GM21381 (cell line): ENCODE data around the gene CTNNA2.

Experiments used
- ATAC-seq: cut with Tn5 transposase; IDR thresholded peaks from one replicate; pipeline ENCODE4 v1.9.1; 2021; ENCODE audit warnings: mild to moderate bottlenecking, moderate library complexity; ENCODE audit not compliant: unreplicated experiment

CTNNA2 gene

DNA sequence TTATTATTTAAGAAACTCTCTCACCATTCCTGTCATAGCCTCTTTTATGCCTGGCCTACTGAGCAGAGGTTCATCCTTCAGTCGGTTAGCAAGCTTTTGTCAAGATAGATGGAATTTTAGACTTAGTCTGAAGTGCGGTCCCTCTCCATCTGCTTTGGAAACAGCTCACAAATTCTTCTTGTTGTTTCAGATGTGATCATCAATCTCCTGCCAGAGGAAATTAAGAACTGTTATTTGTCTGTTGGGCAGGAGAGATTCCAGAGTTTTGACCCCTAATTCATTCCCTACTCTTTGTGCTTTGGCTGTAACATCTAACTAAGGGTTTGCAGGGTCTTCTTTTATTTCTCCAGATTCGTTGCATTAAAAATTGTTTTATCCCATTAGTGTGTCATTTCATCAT, 735.3 kb downstream of the CTNNA2 start:
- ATAC-seq = no peak

DNA sequence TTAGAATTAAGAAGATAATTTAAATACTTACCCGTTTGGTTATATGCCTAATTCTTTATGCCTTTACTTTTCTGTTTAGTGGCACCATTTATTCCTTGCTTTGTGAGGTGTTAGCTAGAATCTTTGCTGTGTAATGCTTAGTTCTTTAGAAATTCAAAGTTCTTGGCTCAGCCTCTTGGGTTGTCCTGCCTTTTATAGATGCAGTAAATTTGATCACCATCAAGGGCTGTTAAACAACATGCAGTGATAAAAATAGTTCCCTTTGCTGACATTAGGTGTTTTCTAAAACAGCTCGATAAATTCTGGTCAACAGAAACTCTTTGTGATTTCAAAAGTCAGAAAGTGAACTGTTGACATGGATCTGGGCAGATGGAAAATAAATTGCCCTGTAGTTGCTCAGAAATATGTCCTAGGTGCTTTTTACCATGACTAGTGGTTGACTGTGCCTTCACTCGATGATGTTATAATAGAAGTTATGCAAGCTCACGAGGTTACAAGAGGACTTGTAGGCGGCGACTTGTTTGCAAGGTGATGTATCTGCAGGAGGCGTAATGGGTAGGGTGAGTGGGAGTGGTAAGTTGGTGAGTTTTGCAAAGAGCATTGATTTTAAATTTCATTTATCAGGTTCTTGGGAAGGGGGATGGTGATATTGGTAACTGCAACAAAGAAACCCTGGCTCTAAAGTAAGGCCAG, 739.6 kb downstream of the CTNNA2 start:
- ATAC-seq = no peak

DNA sequence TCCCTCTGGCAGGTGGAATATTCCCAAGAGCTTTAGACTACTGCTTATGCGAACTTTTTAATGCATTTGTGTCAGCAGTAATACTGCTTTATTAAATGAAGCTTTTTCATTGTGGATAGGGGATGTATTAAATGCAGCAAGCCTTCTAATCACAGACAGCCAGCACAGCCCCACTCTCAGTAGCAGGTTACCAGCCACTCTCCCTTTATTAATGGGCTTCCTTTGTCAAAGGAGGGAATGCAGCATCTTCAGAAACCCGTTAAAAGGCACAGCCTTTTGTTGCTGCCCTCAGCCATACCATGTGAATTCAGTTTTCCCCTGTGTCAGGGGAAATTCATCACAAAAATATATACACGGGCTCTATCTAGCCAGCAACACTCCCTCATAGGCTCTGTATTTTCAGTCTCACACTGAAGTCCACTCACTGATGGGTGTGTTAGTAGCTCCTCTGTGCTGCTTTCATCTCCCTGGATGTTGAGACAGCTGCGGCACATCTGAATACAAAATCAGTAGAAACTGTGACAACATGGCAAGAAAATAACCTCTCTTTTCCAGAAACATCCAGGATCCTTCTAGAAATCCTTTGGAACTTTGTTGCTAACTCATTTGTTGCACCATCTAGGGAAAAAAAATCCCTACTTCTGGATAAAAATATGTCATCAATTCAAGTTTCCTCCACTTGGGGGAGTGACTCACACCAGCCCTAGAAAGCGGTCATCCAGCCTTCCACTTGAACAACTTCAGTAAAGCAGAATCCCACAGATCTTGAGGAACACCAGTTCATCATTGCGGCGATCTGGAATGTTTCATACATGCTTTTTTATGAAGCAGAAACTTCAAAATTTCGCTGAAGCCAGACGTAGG, 743.3 kb downstream of the CTNNA2 start:
- ATAC-seq = no peak

GRCh38 chr2:80256782-80257167, 743.9 kb downstream of the CTNNA2 start:
- no peak for ATAC-seq

- no peak for ATAC-seq
Observed at GRCh38 chr2:80257450-80257849, 744.6 kb downstream of the CTNNA2 start.

- ATAC-seq = no peak
Observed at GRCh38 chr2:80258341-80258740, 745.5 kb downstream of the CTNNA2 start.

DNA sequence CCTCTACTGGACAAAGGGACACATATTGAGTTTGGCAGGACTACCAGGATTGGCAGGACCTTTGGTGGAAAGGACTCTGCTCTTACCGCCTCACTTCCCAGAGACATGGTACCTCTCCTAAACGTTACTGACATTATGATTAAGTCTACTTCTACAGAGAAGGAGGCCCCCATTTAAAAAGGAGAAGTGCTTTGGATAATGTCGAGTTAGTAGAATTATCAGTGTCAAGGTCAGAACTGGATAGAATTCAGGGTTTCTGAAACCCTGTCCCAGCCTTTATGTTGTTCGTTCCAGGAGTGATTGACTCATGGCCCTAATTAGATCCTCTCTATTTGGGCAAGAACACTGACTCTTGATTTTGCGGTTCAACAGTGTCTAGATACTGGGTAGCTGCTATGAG, 745.9 kb downstream of the CTNNA2 start:
- no peak for ATAC-seq

DNA sequence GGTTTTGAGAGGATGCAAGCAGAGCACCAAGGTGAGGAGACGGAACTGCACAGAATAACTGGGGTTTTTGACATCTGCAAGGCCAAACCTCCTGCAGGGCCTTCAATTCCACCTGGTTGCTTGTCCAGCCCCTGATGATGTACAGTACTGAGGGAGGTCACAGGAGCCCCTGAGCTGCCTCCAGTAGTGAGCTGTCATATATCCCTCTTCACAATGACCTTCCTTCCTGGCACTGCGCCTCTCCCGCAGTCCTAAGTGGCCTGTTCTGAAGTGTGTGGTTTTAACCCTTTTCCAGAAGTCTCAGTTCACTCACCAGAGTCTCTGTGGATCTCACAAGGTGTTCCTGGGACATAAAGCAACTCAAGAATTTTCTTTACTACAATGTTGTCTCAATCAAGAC, 746.4 kb downstream of the CTNNA2 start:
- ATAC-seq = no peak

GRCh38 chr2:80266231-80266630, 753.4 kb downstream of the CTNNA2 start:
- ATAC-seq = no peak

DNA sequence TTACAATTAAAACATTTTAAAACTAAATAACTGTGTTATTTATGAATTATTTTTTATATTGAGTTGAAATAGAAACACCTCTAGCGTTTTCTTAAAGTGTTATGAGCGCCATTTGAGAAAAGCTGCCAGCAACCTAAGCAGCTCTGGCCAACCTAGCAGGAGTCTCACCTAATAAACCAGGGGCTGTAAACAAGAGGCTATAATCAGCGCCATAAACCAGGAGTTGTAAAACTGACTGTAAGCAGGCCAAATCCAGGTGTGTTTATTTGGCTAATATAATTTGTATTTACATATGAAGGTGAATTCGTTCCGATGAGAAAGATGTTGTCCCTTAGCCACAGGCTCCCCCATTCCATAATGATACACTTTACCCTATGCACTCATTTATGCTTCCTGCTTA, 757.0 kb downstream of the CTNNA2 start:
- no peak for ATAC-seq

DNA sequence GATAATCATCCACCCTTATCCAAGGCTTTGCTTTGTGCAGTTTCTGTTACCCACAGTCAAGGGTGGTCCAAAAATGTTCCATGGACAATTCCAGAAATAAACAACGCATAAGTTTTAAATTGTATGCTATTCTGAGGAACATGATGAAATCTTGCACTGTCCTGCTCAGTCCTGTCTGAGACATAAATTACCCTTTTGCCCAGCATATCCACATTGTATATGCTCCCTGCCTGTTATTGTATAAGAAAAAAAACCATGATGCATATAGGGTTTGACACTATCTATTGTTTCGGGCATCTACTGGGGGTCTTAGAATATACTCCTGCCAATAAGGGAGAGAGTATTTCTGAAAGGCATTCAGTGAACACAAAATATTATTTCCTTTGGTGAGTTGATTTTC, 767.7 kb downstream of the CTNNA2 start:
- no peak for ATAC-seq

DNA sequence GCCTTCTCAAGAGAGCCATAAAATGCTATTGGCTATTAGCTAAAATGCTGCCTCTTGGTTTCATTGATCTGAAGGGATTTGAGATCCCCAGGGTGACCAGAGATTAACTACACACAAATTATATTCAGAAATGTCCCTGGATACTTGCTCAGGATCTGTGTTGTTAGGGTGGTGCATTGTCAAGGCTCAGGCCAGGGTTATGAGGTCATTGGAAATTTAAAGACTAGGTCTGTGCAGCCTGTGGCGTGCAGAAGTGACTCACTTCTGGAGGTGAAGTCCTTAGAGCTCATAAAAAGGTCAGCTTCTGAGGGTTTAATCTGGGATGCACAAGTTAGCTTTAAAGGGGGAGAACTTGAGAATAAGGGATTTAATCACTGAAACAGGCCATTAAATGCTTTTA, 768.2 kb downstream of the CTNNA2 start:
- no peak for ATAC-seq

DNA sequence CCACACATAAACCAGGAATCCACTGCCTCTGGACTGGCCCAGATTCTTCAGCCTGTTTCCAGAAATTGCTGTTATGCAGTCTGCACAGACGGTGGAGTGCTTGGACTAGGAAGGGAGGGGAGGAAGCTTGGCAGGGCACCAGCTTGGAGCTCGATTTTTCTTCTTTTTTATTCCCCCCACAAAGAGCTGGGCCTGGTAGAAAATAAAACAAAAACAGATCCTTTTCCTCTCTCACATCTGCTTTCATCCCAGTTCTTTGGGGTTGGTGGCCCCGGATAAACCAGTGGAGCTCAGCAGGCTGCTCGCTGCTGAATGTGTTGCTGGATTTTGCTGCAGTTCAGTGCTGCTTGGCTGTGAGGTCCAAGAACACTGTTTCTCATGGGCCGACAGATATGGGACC, 775.7 kb downstream of the CTNNA2 start:
- ATAC-seq = no peak

DNA sequence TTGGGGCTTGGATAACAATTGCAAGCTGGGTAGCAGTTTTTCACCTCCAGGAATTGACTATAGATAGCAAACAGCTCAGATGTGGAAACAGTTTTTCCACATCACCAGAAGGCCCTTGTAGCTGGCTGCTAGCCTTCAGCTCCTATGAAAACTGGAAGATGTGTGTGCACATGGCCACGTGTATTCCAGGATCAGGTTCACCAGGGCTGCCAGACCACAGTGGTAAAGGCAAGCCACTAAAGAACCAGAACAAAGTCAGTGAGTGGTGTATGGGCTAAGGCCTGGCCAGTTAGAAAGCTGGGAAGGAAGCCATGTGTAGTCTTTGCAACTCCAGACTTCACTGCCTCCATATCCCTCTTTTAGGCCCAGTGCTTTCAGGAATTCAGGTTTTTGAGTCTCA, 778.8 kb downstream of the CTNNA2 start:
- ATAC-seq = no peak

- ATAC-seq = no peak
Observed at GRCh38 chr2:80292474-80292873, 779.6 kb downstream of the CTNNA2 start.

GRCh38 chr2:80293039-80293438, 780.2 kb downstream of the CTNNA2 start:
- ATAC-seq = no peak

- ATAC-seq = no peak
Observed at GRCh38 chr2:80298954-80299353, 786.1 kb downstream of the CTNNA2 start.

GRCh38 chr2:80299661-80300060, 786.8 kb downstream of the CTNNA2 start:
- no peak for ATAC-seq

DNA sequence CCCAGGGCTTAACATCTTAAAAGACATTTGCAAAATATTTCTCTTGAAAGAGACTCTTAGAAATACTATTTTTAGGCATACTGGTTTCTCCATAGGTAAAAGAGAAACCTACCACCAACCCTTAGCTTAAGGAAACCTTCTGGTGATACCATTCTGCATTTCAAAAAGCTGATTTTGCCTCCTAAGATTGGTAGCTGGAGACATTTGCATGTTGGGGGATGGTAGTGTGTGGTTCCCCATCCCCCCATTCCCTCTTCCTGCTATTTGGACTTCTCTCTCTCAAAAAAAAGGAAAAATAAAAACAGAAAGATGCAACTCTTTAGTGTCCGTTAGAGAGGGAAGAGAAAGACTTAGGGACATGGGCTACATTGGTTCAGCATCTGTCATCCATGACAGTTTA, 787.5 kb downstream of the CTNNA2 start:
- ATAC-seq = no peak

DNA sequence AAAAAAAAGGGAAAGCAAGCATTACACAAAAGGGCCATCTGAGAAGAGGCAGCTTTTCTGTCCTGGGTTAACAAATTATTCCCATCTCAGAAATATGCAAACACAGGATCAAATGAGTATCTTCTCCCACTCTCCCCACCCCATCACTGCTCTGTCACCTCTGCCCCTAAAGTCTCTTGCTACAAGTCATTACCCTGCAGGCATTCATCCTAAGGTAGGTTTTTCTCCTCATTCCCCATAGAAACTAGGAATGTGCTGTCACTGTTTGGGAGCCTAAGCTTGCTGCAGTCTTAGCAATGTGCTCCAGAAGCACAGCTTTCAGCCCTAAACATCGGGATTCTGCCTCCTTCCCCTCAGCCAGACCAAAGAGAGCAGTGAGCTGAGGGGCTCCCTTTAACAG, 788.1 kb downstream of the CTNNA2 start:
- ATAC-seq = no peak

DNA sequence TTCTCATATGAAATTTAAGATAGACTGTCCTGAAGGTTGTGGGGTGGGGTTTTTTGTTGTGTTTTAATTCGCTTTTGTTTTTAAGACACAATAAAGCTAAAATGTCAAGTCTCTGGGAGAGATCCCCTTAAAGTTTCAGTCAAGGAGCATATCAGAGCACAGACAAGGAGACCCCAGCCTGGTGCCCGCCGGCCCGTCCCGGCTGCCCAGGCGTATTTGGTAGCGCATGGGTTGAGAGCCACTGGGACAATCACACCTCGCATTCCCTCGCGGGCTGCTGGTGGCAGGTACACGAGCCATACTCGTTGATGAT, 789.1 kb downstream of the CTNNA2 start:
- no peak for ATAC-seq

DNA sequence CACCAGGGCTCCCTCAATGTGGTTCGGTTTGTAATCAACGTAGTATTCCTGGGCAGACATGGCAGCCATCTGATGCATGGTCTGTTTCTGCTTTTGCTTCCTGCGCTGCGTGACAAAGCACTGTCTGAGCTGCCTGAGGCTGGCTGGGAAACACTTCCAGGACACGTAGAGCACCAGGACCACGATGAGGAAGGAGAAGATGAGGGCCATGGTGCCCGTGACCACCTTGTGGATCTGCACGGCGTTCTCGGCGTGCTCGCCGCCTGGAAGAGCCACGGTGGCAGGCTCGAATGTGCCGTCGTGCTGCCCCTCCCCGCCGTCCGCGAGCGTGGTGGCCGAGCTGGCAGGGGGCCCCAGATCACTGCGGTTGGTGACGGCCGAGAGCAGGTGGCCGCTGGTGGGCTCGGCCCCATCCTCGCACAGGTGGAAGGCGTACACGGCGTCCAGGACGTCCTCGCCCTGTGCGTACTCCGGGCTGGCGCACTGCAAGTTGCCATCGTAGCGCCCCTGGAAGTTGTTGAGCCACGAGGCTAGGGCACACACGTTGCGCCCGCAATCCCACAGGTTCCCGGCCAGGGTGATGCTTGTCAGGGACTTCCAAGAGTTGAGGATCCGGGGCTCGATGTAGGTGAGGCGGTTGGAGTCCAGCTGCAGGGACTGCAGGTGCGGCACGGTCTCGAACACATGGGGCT, 789.6 kb downstream of the CTNNA2 start:
- no peak for ATAC-seq
